Chondrocyte (in vitro differentiated cells): Measurements from ENCODE around the gene DOCK8. TPM values are rescaled to one million over a fixed set of nuclear protein-coding genes. Genes with fewer than 3 reads are reported as not detected.

Source experiments
- DNase-seq: peaks from one replicate; pipeline ENCODE4 v3.0.0; 2021; ENCODE audit warnings: mixed read lengths, low spot score
- H3K27ac Mint-ChIP-seq: one replicate; pipeline ENCODE4 v1.8.0; 2021; ENCODE audit warnings: mild to moderate bottlenecking, moderate library complexity, mixed read lengths; ENCODE audit not compliant: unreplicated experiment
- H3K27me3 Mint-ChIP-seq: 2 replicates; pipeline ENCODE4 v1.8.0; 2021; ENCODE audit warnings: low read depth, mixed read lengths
- H3K36me3 Mint-ChIP-seq: 2 replicates; pipeline ENCODE4 v1.8.0; 2021; ENCODE audit warnings: low read depth, mixed read lengths
- H3K4me1 Mint-ChIP-seq: 2 replicates; pipeline ENCODE4 v1.8.0; 2021; ENCODE audit warnings: low read depth, mild to moderate bottlenecking, mixed read lengths
- H3K4me3 Mint-ChIP-seq: one replicate; pipeline ENCODE4 v1.8.0; 2021; ENCODE audit warnings: mild to moderate bottlenecking, moderate library complexity, mixed read lengths; ENCODE audit not compliant: unreplicated experiment
- H3K9me3 Mint-ChIP-seq: 2 replicates; pipeline ENCODE4 v1.8.0; 2021; ENCODE audit warnings: low read depth, mixed read lengths
- CTCF ChIP-seq: fragments of 200-600 bp; sonication (generic); IDR thresholded peaks from 2 replicates; pipeline ENCODE4 v1.5.0; 2021; ENCODE audit warnings: antibody characterized with exemption, mild to moderate bottlenecking, moderate library complexity
- total RNA-seq: library from RNA; stranded (reverse); gene quantifications from 3 replicates; pipeline ENCODE4 v1.2.1, GENCODE V29; 2021

Gene DOCK8
- total RNA-seq, 1 donor from 2014 or later = 0.17 TPM

GRCh38 chr9:281741-282645, 67.3 kb downstream of the DOCK8 start:
- TF ChIP-seq CTCF = no peak
- no peak for DNase-seq
- no peaks in the 10 kb centered on the region for H3K36me3 Mint-ChIP-seq
- no peaks in the 10 kb centered on the region for H3K4me1 Mint-ChIP-seq
- H3K27me3 Mint-ChIP-seq = peaks cover 6% of the 10 kb centered on the region
- no peak overlapping the region for H3K4me3 Mint-ChIP-seq
- H3K9me3 Mint-ChIP-seq = no peaks in the 10 kb centered on the region
- H3K27ac Mint-ChIP-seq = no peak overlapping the region

GRCh38 chr9:286071-286740, 71.5 kb downstream of the DOCK8 start:
- H3K27ac Mint-ChIP-seq = no peak overlapping the region
- no peak overlapping the region for H3K4me3 Mint-ChIP-seq
- H3K4me1 Mint-ChIP-seq = no peaks in the 10 kb centered on the region
- no peak for DNase-seq
- peaks cover 13% of the 10 kb centered on the region for H3K27me3 Mint-ChIP-seq
- no peak for TF ChIP-seq CTCF
- H3K9me3 Mint-ChIP-seq = no peaks in the 10 kb centered on the region
- H3K36me3 Mint-ChIP-seq = no peaks in the 10 kb centered on the region

GRCh38 chr9:289121-289520, 74.5 kb downstream of the DOCK8 start:
- no peak for TF ChIP-seq CTCF
- H3K4me3 Mint-ChIP-seq = no peak overlapping the region
- H3K27me3 Mint-ChIP-seq = peaks cover 9% of the 10 kb centered on the region
- H3K9me3 Mint-ChIP-seq = no peaks in the 10 kb centered on the region
- H3K36me3 Mint-ChIP-seq = no peaks in the 10 kb centered on the region
- H3K27ac Mint-ChIP-seq = no peak overlapping the region
- no peak for DNase-seq
- H3K4me1 Mint-ChIP-seq = no peaks in the 10 kb centered on the region

- no peaks in the 10 kb centered on the region for H3K36me3 Mint-ChIP-seq
- H3K9me3 Mint-ChIP-seq = no peaks in the 10 kb centered on the region
- no peak overlapping the region for H3K4me3 Mint-ChIP-seq
- no peaks in the 10 kb centered on the region for H3K4me1 Mint-ChIP-seq
- DNase-seq = no peak
- TF ChIP-seq CTCF = no peak
- peaks cover 9% of the 10 kb centered on the region for H3K27me3 Mint-ChIP-seq
- H3K27ac Mint-ChIP-seq = no peak overlapping the region
Observed at GRCh38 chr9:292915-293314, 78.2 kb downstream of the DOCK8 start.

- Mint-ChIP-seq H3K4me1 (no peaks in the 10 kb centered on the region), H3K9me3 (no peaks in the 10 kb centered on the region), H3K4me3 (no peak overlapping the region), H3K27me3 (peaks cover 7% of the 10 kb centered on the region), H3K27ac (no peak overlapping the region), H3K36me3 (no peaks in the 10 kb centered on the region)
- no peak for TF ChIP-seq CTCF
- no peak for DNase-seq
Observed at GRCh38 chr9:295576-295975, 80.9 kb downstream of the DOCK8 start.
